Lower leg skin (tissue), 3 donors: ENCODE measurements around the gene ATP5ME.
"Not testable (repeated sequence)": the region's sequence is repeated elsewhere in the genome, so short reads cannot be mapped to it uniquely, and the experiment has no call there.

Experiments
- CTCF ChIP-seq, 3 donors: fragments of 450-650 bp; IDR thresholded peaks; one replicate each; pipeline ENCODE4 v1.5.1; 2016; ENCODE audit warnings: antibody characterized with exemption in 3 of 3, mild to moderate bottlenecking in 3 of 3, moderate library complexity in 2 of 3
- POLR2A ChIP-seq, 2 donors: fragments of 450-650 bp; IDR thresholded peaks; one replicate each; pipeline ENCODE4 v1.6.1; 2016 to 2017; ENCODE audit warnings: antibody characterized with exemption in 2 of 2, mild to moderate bottlenecking in 1 of 2, moderate library complexity in 1 of 2

- not testable (repeated sequence) for TF ChIP-seq CTCF, POLR2A (IDR thresholded peaks at IDR 0.05)
These were observed 5.9 kb downstream of the ATP5ME start for GRCh38 chr4:668219-668618.
